Stimulated activated CD8-positive, alpha-beta memory T cell treated with anti-CD3 and anti-CD28 coated beads, Interleukin-15, amount 100 ng/mL, for 48 hours (primary cell): ENCODE data around the gene METTL16.
"Not testable (repeated sequence)": the region's sequence is repeated elsewhere in the genome, so short reads cannot be mapped to it uniquely, and the experiment has no call there.

ENCODE experiments used
- DNase-seq, 2 donors: peaks; one replicate each; pipeline ENCODE4 v3.0.0-alpha.2; 2020; ENCODE audit warnings: low read depth in 2 of 2

Gene METTL16

GRCh38 chr17:2450016-2450650 lies 61.6 kb downstream of the METTL16 start:
- DNase-seq, result no peak

GRCh38 chr17:2449486-2449885 lies 62.2 kb downstream of the METTL16 start:
- DNase-seq, result no peak

- not testable (repeated sequence) for DNase-seq
Measured at GRCh38 chr17:2447479-2447878, 64.2 kb downstream of the METTL16 start.

GRCh38 chr17:2445638-2446037 lies 66.0 kb downstream of the METTL16 start:
- DNase-seq, result no peak

GRCh38 chr17:2444382-2444781 lies 67.3 kb downstream of the METTL16 start:
- DNase-seq, result no peak

- no peak for DNase-seq
Measured at GRCh38 chr17:2442166-2442565, 69.5 kb downstream of the METTL16 start.

GRCh38 chr17:2440930-2441329 lies 70.8 kb downstream of the METTL16 start:
- DNase-seq, result no peak

- not testable (repeated sequence) for DNase-seq
Measured at GRCh38 chr17:2439997-2440396, 71.7 kb downstream of the METTL16 start.

GRCh38 chr17:2438823-2439222 lies 72.9 kb downstream of the METTL16 start:
- DNase-seq, result no peak

- DNase-seq, result no peak
Measured at GRCh38 chr17:2436316-2436905, 75.3 kb downstream of the METTL16 start.

- DNase-seq, result no peak
Measured at GRCh38 chr17:2435862-2436261, 75.8 kb downstream of the METTL16 start.

GRCh38 chr17:2435181-2435741 lies 76.4 kb downstream of the METTL16 start:
- no peak for DNase-seq

- DNase-seq, result no peak
Measured at GRCh38 chr17:2433696-2434095, 78.0 kb downstream of the METTL16 start.

- no peak for DNase-seq
Measured at GRCh38 chr17:2427910-2428309, 83.8 kb downstream of the METTL16 start.

GRCh38 chr17:2427215-2427614 lies 84.5 kb downstream of the METTL16 start:
- no peak for DNase-seq

- no peak for DNase-seq
Measured at GRCh38 chr17:2423271-2423670, 88.4 kb downstream of the METTL16 start.

- DNase-seq, result no peak
Measured at GRCh38 chr17:2421315-2422147, 90.2 kb downstream of the METTL16 start.

GRCh38 chr17:2420176-2420575 lies 91.5 kb downstream of the METTL16 start:
- no peak for DNase-seq

- DNase-seq, result no peak
Measured at GRCh38 chr17:2419486-2419885, 92.2 kb downstream of the METTL16 start.

- DNase-seq, result no peak
Measured at GRCh38 chr17:2418572-2418971, 93.1 kb downstream of the METTL16 start.

- DNase-seq, result peak; percentile 68 to 69
Measured at GRCh38 chr17:2416010-2416734, 95.5 kb downstream of the METTL16 start.

- DNase-seq, result no peak
Measured at GRCh38 chr17:2415081-2415480, 96.6 kb downstream of the METTL16 start.
